Loucy (cell line): ENCODE measurements around the gene SIK3.

Experiments used
- H2AFZ ChIP-seq: fragments of 200-600 bp; sonication (generic); 2 replicates; pipeline ENCODE4 v1.6.0; 2016; ENCODE audit warnings: antibody characterized with exemption, mild to moderate bottlenecking, low read length, moderate library complexity
- H3F3A ChIP-seq: fragments of 200-600 bp; 2 replicates; pipeline ENCODE4 v1.6.0; 2016; ENCODE audit warnings: antibody characterized with exemption, low read depth, mild to moderate bottlenecking
- H3K27me3 ChIP-seq: fragments of 200-600 bp; sonication (generic); 2 replicates; pipeline ENCODE4 v1.6.1; 2014; ENCODE audit warnings: low read length, mild to moderate bottlenecking; ENCODE audit not compliant: insufficient read depth, poor library complexity, severe bottlenecking
- H3K36me3 ChIP-seq: fragments of 200-600 bp; sonication (generic); 2 replicates; pipeline ENCODE4 v1.6.1; 2016; ENCODE audit warnings: low read length; ENCODE audit not compliant: insufficient read depth
- H3K4me1 ChIP-seq: fragments of 200-600 bp; sonication (generic); 2 replicates; pipeline ENCODE4 v1.5.1; 2014; ENCODE audit warnings: low read length, mild to moderate bottlenecking; ENCODE audit not compliant: insufficient read depth, poor library complexity, severe bottlenecking
- H3K4me2 ChIP-seq: fragments of 200-600 bp; sonication (generic); 2 replicates; pipeline ENCODE4 v1.6.0; 2014; ENCODE audit warnings: antibody characterized with exemption, low read length, low read depth, mild to moderate bottlenecking; ENCODE audit not compliant: poor library complexity, severe bottlenecking
- H3K4me3 ChIP-seq: fragments of 200-600 bp; sonication (generic); 2 replicates; pipeline ENCODE4 v1.5.1; 2014; ENCODE audit warnings: low read length, mild to moderate bottlenecking, mixed read lengths; ENCODE audit not compliant: poor library complexity, severe bottlenecking
- H3K79me2 ChIP-seq: fragments of 200-600 bp; sonication (generic); 2 replicates; pipeline ENCODE4 v1.6.1; 2014; ENCODE audit warnings: low read length; ENCODE audit not compliant: insufficient read depth
- H3K9ac ChIP-seq: fragments of 200-600 bp; sonication (generic); 2 replicates; pipeline ENCODE4 v1.6.0; 2014; ENCODE audit warnings: mild to moderate bottlenecking, low read depth, low read length, moderate library complexity; ENCODE audit not compliant: poor library complexity, severe bottlenecking
- H3K9me2 ChIP-seq: fragments of 200-600 bp; sonication (generic); replicated peaks from 2 replicates; pipeline ENCODE4 v1.6.1; 2016; ENCODE audit warnings: low read depth, low read length, mixed read lengths
- H3K9me3 ChIP-seq: fragments of 200-600 bp; sonication (generic); 2 replicates; pipeline ENCODE4 v1.6.1; 2014; ENCODE audit warnings: mild to moderate bottlenecking, antibody characterized with exemption, low read length, low read depth; ENCODE audit not compliant: insufficient read depth
- H4K20me1 ChIP-seq: fragments of 200-600 bp; sonication (generic); 2 replicates; pipeline ENCODE4 v1.6.0; 2014; ENCODE audit warnings: antibody characterized with exemption, low read length, mild to moderate bottlenecking; ENCODE audit not compliant: insufficient read depth, poor library complexity, severe bottlenecking
- CTCF ChIP-seq: fragments of 200-600 bp; sonication (generic); conservative IDR thresholded peaks from 2 replicates; pipeline ENCODE4 v1.5.1; 2014; ENCODE audit warnings: mild to moderate bottlenecking, antibody characterized with exemption, low read length
- EZH2phosphoT487 ChIP-seq: fragments of 200-600 bp; IDR thresholded peaks from 2 replicates; pipeline ENCODE4 v1.6.1; 2018; ENCODE audit warnings: antibody characterized with exemption, mild to moderate bottlenecking, moderate library complexity, borderline replicate concordance

The SIK3 gene

GRCh38 chr11:116885951-116886655 is 212.1 kb downstream of the SIK3 start:
- Histone ChIP-seq H3K79me2 (no peaks in the 10 kb centered on the region), H3F3A (no peaks in the 10 kb centered on the region), H3K9ac (no peak overlapping the region), H3K9me2 (no peaks in the 10 kb centered on the region), H3K4me3 (no peak overlapping the region), H4K20me1 (no peaks in the 10 kb centered on the region), H3K4me1 (peaks cover 15% of the 10 kb centered on the region), H3K4me2 (no peak overlapping the region), H3K27me3 (no peaks in the 10 kb centered on the region), H3K36me3 (no peaks in the 10 kb centered on the region; the same call in 1 of the 2 replicates), H2AFZ (no peak overlapping the region), H3K9me3 (no peaks in the 10 kb centered on the region)
- TF ChIP-seq EZH2phosphoT487 (no peak), CTCF (no peak)

GRCh38 chr11:116882386-116882785 is 215.8 kb downstream of the SIK3 start:
- Histone ChIP-seq H3K36me3 (no peaks in the 10 kb centered on the region; the same call in 1 of the 2 replicates), H3K9ac (no peak overlapping the region), H3K4me2 (no peak overlapping the region), H3K27me3 (no peaks in the 10 kb centered on the region), H4K20me1 (no peaks in the 10 kb centered on the region), H3F3A (no peaks in the 10 kb centered on the region), H3K9me3 (no peaks in the 10 kb centered on the region), H3K79me2 (no peaks in the 10 kb centered on the region), H2AFZ (no peak overlapping the region), H3K4me1 (peaks cover 21% of the 10 kb centered on the region), H3K9me2 (no peaks in the 10 kb centered on the region), H3K4me3 (no peak overlapping the region)
- TF ChIP-seq CTCF = no peak
- no peak for TF ChIP-seq EZH2phosphoT487

- no peak for TF ChIP-seq CTCF
- no peak for TF ChIP-seq EZH2phosphoT487
- Histone ChIP-seq H2AFZ (no peak overlapping the region), H4K20me1 (no peaks in the 10 kb centered on the region), H3K9me3 (no peaks in the 10 kb centered on the region), H3K9me2 (no peaks in the 10 kb centered on the region), H3K27me3 (no peaks in the 10 kb centered on the region), H3K36me3 (no peaks in the 10 kb centered on the region; the same call in 1 of the 2 replicates), H3K4me1 (peaks cover 34% of the 10 kb centered on the region), H3K9ac (no peak overlapping the region), H3F3A (no peaks in the 10 kb centered on the region), H3K4me3 (no peak overlapping the region), H3K4me2 (no peak overlapping the region), H3K79me2 (no peaks in the 10 kb centered on the region)
Observed at GRCh38 chr11:116881143-116881542, 217.1 kb downstream of the SIK3 start.
